GM19240 (cell line): Measurements from ENCODE around the gene TMEM203.
A peak's percentile ranks its signal among the peaks of the same experiment; 100 is the strongest.

Experiments used
- DNase-seq: peaks from one replicate; pipeline ENCODE4 v3.0.0; 2011; ENCODE audit warnings: low spot score; ENCODE audit not compliant: insufficient read length

The TMEM203 gene

GRCh38 chr9:137198051-137198901, 7.2 kb downstream of the TMEM203 start:
- DNase-seq: no peak

DNA sequence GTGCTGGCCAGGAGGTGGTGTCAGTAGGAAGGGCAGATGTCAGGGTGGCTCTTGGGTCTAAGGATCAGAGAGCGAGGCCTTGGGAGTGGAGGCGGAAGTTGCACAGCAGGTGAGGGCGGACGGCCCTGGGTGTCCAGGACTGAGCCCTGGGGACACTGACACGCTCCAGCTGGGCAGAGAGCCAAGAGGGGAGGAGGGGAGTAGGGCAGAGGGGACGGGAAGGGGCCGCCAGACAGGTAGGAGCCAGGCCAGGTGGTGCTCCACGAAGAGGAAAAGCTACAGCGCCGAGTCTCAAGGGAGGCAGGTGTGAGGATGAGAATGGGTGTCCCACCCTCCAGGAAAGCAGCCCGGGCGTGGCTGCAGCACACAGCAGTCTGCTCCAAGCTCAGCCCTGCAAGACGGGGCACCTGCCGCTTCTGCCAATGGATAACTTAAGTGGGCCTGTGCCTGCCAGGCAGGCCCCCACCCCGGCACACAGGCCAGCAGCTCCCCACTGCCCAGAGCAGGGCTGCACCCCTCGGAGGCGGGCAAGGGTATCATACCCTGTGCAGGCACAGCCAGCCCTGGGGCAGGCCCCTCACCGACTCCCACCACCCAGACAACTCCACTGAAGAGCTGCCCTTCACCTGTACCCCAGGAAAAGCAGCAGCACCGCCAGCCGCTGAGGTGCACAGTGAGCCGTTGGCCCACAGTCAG, 9.8 kb downstream of the TMEM203 start:
- DNase-seq: no peak

GRCh38 chr9:137194909-137195308, 10.5 kb downstream of the TMEM203 start:
- DNase-seq: no peak

DNA sequence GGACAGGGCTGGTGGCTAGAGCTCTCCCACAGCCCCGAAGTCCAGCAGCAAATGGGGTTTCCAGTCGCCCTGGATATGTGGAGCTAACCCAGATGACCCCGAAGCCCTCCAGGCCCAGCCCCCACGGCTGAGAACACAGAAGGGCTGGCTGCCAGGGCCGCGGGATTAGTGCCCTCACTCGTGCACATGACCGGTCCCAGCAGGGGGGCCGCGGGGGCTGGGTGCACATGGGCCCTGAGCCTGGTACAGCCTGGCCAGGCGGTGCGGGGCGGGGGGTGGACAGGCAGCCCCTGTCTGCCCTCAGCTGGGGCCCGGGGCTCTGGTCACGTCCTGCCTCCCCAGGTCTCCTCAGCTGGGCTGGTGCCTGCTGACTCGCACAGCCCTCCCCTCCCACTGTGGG, 11.1 kb downstream of the TMEM203 start:
- DNase-seq: no peak

- no peak for DNase-seq
These were observed 11.7 kb downstream of the TMEM203 start for GRCh38 chr9:137193771-137194170.

- no peak for DNase-seq
These were observed 12.6 kb downstream of the TMEM203 start for GRCh38 chr9:137192859-137193258.

- no peak for DNase-seq
These were observed 13.0 kb downstream of the TMEM203 start for GRCh38 chr9:137192448-137192780.

DNA sequence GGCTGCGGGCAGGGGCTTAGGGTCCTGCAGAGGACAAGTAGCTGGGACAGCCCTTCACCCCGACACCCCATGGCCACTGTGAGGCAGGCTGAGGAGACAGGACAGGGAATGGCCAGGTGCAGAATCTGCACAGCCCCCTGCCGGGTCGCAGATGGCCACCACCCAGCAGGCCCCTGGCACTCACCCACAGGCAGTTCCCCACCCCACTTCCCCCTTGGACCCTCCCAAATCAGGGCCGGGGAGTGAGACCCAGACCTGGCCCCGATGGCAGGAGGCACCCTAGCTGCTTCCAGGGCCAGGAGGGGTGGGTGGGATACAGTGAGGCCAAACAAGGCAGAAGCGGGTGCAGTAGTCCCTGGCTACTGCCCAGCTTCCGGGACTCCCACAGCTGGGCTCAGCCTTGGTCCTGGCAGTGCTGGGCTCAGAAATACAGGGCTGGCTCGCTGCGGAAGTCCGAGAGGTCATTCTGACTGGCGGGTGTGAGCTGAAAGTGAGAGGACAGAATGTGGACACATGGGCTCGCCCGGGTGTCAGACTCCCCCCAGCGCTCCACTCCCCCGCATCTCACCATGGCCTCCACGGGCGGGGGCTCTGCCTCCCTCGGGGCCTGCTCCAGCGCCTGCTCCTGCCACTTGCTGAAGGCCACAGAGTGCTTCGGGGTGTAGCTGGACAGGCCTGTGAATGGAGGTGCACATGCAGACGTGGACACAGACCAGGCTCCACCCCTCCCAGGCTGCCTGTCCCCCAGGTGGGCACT, 13.6 kb downstream of the TMEM203 start:
- DNase-seq: no peak

GRCh38 chr9:137191245-137191644, 14.2 kb downstream of the TMEM203 start:
- no peak for DNase-seq

- DNase-seq: no peak
These were observed 15.1 kb downstream of the TMEM203 start for GRCh38 chr9:137190315-137190856.

DNA sequence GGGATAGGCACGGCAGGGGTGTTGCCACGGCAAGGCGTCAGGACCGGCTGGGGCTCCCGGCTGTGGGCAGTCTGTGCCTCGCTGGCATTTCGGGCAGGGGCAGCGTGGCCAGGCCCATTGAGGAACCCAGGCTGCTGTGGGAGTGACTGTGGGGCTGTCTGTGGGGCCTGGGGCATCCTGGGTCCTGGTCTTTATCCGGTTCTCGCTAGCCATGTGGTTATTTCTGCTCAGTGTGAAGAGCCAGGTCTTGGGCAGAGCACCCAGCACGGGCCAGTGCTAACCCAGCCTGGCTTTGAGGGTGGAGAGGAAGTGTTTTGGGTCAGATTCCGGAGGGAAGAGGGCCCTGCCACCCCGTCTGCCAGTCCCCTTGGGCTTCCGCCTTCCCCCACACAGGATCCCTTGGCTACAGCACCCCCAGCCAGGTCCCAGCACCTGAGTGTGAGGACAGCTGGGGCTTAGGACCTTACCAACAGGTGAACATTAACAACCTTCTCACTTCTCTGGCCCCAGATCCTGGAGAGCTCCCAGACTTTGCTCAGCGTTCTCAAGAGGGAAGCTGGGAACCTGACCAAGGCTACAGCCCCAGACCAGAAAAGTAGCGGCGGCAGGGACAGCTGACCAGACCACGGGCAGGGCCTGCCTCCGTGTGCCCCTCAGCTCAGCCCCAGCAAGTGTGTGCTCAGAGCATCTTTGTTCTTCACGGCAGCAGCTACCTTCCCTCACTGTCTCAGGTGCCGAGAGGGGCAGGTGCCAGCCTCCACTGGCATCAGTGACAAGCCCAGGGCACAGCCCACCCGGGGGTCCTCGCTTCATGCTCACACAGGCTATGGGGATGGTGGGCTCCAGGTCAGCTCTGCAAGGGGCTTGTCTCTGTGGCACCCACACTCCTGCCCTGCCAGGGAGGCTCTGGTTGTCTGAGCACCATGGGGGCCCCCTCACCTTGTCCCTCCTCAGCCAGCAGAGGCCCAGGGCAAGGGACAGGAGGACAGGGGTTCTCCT, 15.9 kb downstream of the TMEM203 start:
- no peak for DNase-seq

- DNase-seq: peak; percentile 91
These were observed 16.8 kb downstream of the TMEM203 start, which contains the start of the genes ANAPC2 and SSNA1 for GRCh38 chr9:137188490-137189296. ANAPC2 (minus strand) TSS chr9:137188560; CDS start chr9:137188532, 28 bp downstream. SSNA1 (plus strand) TSS chr9:137188676; CDS start chr9:137188727, 51 bp downstream.

GRCh38 chr9:137188086-137188489, 17.4 kb downstream of the TMEM203 start:
- DNase-seq: no peak

GRCh38 chr9:137187386-137187785, 18.1 kb downstream of the TMEM203 start:
- DNase-seq: no peak

DNA sequence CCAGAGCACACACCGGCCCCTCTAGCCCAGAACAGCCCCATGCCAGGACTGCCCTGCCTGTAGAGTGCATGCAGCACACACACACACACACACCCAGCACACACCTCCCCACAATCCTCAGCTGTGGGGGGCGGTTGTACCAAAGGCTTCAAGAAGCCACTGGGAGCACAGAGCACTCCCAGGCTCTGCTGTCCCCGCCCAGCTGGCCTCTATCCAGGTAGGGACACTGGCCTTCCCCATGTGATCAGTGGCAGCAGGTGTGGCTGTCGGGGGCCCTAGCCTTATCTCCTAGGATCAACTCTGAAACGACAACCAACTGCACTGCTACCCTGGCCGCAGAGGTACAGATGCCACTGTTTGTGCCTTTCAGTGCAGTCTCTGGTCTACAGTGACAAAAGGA, 19.1 kb downstream of the TMEM203 start:
- no peak for DNase-seq

- no peak for DNase-seq
These were observed 19.5 kb downstream of the TMEM203 start for GRCh38 chr9:137185921-137186320.

- DNase-seq: no peak
These were observed 20.4 kb downstream of the TMEM203 start for GRCh38 chr9:137184881-137185660.

GRCh38 chr9:137183980-137184595, 21.4 kb downstream of the TMEM203 start:
- no peak for DNase-seq
